NCI-H187 treated with DMSO at 0.1 percent for 48 hours (cell line): ENCODE results near the gene S100P.
A peak's percentile ranks its signal among the peaks of the same experiment; 100 is the strongest.
"Not testable (repeated sequence)": the region's sequence is repeated elsewhere in the genome, so short reads cannot be mapped to it uniquely, and the experiment has no call there.

Source experiments
- DNase-seq: peaks from one replicate; lab custom pipeline; 2025; lab: John Stamatoyannopoulos, UW

S100P gene

DNA sequence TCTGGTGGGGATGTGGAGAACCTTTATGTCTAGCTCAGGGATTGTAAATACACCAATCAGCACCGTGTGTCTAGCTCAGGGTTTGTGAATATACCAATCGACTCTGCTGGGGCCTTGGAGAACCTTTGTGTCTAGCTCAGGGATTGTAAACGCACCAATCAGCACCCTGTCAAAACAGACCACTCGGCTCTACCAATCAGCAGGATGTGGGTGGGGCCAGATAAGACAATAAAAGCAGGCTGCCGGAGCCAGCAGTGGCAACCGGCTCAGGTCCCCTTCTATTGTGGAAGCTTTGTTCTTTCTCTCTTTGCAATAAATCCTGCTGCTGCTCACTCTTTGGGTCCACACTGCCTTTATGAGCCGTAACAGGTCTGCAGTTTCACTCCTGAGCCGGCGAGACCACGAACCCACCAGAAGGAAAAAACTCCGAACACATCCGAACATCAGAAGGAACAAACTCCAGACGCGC lies 20.5 kb upstream of the S100P start:
- DNase-seq: not testable (repeated sequence)

DNA sequence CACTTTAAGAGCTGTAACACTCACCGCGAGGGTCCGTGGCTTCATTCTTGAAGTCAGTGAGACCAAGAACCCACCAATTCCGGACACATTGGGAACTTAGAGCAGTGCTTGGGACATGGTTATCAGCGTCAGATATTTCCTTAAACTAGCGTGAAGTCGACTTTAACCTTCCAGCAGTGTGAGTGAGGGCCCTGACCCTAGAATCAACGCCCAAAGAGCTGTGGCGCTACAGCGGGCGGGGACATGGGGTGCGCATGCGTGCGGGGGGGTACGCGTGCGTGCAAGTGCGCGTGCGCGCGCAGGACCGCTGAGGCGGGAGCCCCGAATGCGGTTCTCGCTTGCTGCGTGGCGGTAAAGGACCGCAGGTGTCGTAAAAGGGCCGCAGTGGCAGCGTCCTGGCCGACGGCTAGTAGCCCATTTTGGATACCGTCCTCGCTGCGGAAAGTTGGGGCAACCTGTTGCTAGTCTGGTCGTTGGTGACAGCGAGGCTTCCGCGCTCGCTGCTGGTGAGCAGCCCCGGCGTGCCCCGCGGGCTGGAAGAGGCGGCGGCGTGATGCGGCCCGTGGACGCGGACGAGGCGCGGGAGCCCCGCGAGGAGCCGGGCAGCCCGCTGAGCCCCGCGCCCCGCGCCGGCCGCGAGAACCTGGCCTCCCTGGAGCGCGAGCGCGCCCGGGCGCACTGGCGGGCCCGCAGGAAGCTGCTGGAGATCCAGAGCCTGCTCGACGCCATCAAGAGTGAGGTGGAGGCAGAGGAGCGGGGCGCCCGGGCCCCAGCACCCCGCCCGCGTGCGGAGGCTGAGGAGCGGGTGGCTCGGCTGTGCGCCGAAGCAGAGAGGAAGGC lies 19.8 kb upstream of the S100P start:
- DNase-seq: peak; percentile 82

DNA sequence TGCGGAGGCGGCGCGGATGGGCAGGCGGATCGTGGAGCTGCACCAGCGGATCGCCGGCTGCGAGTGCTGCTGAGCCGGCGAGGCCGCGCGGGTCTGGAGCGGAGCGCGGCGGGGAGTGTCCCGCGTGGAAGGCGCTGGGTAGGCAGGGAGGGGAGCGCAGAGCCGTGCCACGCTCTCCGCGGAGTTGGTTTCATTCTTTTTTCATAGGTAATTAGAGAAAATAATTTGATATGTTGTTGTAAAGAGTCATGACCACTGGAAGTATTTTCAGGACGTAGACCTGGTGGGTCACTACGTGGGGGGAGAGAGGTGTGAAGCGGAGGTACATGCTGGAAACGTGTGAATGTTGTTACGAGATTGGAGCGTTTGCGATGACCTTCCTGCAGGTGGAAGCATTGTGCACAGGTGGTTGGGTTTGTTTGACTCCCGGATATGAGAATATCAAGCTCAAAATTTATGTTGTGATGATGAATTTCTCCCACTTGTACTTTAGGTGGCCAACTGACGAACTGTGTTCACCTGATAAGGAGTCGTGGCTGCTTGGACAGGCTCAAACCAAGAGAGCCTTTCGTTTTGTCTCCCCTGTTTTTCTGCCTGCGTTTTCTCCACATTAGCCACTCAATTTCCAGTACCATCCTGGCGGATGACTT lies 19.1 kb upstream of the S100P start:
- peak; percentile 38 for DNase-seq

DNA sequence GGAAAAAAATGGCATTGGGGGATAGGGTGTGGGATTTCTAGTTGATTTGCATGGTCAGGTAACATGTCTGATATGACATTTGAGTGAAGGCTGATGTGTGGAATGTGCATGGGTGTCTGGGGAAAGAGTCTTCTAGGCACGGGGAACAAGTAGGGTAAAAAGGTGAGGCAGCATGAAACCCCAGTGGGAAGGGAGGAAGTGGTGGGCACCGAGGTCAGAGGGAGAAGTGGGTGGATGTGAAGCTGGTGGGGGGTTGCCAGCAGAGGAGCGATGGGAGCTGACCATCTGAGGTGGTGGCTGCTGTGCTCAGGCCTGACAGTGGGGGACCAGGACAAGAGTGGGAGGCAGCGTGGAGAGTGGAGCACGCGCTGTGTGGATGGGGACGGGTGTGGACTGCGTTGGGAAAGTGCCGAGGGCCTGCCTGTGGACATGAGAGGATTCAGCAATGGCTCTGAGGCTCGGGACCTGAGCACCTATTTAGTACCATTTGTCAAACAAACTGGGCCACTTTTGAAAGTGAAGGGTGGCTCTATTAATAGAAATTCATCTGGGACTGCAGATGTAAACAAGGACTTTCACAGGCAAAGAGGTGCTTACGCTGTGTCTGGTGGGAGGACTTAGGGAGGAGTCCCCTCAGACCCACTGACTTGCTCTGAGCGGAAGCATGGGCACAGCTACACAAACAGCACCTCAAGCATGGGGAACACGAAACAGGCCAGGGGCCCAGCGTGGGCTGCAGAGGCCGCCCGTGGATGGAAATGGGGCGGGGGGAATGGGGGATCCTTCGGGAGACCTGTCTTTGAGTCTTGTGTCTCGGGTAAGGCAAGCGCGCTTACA lies 16.7 kb upstream of the S100P start:
- no peak for DNase-seq

DNA sequence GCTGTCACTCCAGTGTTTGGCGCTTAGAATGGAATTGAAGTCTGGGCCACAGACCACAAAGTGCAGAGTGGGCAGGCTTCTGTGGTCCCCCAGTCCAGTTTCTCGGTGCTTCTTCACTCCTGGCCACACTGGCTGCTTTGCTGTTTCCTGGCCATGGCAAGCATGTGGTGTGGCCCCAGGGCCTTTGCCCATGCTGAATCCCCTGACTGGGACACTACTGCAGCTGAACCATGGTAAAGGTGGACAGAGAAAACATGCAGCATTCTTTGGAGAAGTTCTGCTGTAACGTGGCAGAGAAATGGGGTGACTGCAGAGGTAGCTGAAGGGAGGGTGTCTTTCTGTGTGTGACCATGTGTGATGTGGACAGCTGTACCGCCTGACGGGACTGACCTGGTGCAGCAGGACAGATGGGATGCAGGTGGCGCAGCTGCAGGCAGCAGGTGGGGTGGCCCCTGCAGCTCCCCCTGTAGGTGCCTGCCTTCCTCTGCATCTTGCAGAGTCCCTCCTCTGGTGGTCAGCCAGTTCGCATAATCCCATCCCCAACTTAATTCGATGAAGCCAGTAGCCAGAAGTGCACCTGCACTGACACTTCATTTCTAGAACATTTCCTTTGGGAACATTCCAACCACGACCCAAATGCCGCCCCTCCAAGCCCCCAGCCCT lies 13.2 kb upstream of the S100P start:
- DNase-seq: no peak

DNA sequence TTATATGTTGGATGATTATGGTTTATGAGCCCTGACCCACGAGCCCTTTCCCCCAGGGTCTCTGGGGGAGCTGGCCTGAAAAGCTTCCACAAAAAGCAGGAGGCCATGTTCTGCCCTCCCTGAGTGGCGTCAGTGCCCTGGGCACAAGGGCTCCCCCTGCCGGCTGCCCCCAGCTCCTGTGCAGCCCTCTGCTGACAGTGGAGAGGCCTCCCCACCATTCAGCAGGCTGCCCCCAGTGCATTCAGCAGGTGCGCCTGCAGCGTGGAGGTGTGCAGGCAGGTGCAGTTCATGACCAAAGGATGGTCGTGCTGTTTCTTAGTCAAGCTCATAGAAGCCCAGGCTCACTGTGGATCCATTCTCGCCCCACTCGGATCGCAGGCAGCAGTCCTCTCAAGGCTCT lies 12.5 kb upstream of the S100P start:
- no peak for DNase-seq

DNA sequence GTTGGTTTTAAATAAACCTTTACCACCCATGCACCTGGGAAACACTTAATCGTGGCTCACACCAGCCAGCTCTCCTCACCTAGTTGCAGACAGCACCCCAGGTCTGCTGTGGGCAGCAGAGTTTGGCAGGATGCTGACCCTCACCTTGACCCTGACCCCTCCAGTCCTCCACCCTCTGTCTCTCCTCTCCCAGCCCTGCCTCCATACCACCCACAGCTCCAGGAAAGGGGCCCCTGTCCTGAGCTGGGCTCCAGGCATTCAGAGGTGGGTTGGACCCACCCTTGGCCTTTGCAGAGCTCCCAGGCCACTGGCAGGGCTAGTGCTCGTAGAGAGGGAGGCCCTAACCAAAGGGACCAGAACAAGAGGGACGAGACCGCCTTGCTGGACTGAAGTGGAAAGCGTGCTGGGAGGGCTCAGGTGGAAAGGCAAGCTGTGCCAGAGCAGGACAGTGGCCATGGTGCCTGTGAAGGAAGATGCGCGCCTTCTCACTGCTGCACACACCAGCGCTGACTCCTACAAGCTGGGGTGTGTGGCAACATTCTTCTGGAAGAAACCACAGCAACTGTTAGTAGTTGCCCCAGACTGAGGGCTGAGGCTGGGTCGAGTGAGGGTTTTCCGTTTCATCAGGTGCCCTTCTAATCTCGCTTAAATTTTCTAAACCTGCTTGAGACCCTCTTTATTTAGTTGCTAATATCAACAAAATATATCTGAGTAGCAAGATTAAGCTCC lies 10.7 kb upstream of the S100P start:
- DNase-seq: no peak

DNA sequence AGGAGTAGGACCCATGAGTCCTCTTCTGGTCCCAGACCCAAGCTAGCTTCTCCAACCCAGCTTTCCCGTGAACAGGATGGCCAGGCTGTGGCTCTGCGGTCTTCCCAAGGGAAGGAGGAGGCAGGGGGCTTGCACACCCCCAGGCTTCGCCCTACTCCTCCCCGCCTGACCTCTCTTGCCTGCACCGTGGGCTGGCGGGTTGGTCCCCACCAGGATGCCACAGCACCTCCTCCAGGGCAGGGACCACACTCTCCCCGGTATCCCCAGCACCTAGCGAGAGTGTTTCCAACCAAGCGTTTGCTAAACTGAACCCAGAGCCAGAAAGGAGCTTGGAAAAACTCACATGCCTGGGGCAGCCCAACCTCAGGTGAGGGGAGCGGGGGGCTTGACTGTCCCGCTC lies 9.0 kb upstream of the S100P start:
- DNase-seq: no peak

DNA sequence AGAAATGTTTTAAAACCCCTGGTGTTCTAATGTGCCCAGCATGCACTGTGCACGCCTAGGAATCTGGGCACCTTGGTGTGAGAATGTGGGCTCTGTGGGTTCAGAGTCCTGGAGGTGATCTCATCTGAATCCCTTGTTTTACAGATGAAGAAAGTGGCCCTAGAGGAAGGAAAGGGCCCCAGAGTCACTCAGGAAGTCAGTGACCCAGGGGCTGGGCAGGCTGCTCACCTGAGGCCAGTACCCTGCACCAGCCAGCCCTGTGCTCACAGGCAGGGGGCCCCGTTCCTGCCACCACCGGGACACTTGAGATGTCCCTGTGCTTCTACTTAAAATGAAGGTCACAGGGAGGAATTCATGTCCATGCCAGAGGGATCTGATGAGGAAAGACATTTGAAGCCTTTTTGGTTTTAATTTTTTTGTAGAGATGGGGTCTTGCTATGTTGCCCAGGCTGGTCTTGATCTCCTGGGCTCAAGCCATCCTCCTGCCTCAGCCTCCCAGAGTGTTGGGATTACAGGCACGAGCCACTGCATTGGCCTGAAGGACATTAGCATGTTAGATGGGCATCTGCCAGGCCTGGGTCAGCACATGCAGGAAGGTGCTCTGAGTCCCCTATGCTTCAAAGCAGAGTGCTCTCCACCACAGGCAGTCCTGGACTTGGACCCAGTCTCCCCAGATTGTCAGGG lies 7.4 kb upstream of the S100P start:
- no peak for DNase-seq

DNA sequence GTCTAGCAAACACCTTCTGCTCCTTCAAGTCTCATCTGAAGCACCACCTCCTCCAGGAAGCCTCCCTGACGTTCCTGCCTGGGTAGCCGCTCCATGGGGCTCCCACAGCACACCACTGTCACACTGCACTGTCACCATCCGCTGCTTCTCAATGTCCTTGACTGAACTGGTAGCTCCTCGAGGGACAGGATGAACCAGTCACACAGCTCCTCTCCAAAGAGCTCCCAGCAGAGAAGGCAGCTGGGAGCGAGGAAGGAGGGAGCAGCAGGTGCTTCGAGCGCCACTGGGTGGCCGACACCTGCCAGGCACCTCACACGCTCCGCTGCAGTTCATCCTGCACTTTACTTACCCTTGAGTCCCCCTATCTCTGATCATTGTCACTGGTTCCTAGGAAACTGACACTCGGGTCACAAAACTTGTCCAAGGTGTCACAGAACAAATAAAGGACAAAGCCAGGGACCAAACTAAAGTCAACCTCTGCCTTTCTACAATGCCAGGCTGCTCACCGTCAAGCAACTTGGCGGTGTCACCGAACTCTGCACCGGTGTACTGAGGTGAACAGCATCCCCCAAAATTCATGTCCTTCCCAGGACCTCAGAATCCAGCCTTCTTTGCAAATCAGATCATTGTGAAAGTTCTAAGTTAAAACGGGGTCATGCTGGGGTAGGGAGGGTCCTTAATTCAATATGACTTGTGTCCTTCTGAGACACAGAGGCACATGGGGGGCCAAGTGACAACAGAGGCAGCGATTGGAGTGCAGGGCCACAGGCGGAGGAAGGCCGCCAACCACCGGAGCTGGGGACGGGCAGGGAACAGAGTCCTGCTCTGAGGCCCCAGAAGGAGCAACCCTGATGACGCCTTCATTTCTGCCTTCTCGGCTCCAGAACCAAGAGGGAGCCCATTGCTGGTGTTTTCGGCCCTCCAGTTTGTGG lies 5.5 kb upstream of the S100P start:
- no peak for DNase-seq

DNA sequence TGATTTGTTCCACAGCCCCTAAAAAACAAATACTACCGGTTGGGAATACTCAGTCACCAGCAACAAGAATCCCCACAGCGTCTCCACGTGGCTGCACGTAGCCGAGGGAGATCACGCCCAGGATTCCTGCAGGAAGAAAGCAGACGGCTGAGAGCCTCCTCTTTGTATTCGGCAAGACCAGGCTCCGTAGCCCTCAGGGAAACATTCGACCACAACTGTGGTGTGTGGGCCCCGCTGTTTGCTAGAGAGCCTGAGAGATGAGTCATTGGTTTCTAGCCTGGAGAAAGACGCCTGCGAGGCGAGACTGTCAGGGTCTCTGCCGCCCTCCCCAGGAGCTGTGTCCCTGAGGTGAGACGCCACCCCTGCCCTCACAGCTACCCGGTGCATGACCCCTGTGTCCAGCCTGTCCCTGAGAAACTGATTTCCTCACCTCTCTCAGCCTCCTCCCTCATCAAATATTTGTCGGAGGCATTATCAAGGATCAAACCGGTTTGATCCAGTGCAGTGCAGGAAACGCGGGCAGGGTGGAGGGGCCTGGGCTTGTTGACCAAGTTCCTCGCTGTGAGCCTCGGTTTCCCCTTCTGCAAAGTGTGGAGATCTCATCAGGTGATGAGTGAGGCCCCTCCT lies 4.7 kb upstream of the S100P start:
- no peak for DNase-seq

DNA sequence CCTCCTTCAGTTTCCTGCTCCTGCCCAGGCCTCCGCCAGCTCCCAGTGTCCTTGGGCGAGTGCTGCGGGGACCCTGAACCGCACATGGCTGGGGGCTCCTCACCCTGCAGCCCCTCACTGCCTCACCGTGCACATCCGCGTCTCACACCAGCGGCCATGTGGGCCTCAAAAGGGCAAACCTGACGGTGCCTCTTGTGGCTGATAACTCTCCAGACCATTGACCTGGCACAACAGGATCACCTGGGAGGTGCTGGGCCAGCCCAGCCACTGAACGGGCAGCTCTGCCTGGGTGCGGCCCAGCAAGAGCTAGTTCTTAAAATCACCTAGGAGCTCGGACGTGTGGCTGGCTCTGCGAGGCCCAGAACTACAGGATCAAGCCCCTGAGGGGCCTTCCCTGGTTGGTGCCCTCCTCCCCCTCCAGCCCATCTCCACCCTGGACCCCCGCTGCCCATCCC lies 4.1 kb upstream of the S100P start:
- DNase-seq: no peak

DNA sequence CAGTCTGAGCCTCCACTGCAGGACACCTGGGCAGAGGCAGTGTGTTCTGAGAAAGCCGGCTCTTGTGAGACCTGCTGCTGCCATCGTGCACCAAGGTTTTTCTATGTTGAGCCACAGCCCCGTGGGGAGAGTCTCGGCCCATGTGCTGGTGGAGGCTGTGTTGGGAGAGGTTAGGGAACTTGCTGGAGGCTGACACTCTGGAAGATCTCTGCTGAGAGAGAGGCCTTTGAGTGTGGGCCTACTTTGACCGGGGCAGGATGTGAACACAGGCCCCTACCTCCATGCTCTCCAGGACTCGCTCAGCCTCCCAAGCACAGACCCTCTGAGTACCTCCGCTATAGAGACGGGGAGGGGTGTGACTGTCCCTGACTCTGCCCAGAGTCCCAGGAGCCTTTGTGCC lies 1.3 kb upstream of the S100P start:
- DNase-seq: no peak

DNA sequence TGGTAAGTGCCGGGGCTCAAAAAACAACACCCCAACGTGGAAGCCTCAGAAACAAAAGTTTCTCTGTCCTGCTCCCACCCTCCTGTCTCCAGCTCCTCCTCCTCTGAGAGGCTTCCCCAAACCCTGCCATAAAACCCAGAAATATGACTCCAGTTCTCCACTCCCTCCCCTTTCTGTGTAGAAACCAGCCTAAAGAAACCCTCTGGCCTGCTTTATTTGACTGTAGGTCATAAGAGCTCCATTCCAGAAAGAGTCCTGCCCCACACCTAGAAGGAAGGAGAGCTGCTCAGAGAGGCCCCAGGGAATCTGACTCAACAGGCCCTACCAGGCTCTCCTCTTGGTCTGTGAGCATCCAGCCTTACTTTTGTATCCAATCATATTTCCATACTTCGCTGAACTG lies 872 bp upstream of the S100P start:
- no peak for DNase-seq

DNA sequence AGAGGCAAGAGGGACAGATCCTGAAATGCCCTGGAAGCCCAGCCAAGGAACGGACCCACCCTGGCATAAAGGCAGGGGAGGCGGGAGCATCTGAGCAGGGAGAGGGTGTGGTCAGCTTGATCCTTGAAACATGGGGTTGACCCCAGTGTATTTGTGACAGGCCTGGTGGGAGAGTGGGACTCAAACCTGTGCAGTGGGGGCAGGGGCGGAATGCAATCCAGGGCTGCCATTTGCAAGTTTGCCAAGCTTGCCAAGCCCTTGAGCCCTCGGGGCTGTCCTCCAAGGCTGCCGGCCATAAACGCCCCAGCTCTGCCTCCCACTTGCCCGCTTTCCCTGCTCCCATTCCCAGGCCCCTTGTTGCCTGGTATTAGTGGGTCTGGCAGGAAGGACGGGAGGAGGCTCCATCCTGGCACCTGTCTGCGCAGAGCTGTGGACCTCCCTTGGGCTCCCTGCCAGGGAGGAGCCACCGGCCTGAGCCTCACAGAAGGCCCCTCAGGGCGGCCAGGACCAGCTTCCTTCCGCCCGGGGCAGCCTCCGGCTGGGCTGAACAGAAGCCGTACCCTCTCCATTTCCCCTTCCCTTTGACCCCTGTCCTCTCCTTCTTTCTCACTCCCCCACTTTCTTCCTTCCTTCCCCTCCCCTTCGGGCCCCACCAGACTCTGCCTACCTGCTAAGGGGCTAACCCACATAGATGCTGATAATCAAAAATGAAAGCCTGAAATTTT lies 661 bp downstream of the S100P start:
- DNase-seq: no peak

DNA sequence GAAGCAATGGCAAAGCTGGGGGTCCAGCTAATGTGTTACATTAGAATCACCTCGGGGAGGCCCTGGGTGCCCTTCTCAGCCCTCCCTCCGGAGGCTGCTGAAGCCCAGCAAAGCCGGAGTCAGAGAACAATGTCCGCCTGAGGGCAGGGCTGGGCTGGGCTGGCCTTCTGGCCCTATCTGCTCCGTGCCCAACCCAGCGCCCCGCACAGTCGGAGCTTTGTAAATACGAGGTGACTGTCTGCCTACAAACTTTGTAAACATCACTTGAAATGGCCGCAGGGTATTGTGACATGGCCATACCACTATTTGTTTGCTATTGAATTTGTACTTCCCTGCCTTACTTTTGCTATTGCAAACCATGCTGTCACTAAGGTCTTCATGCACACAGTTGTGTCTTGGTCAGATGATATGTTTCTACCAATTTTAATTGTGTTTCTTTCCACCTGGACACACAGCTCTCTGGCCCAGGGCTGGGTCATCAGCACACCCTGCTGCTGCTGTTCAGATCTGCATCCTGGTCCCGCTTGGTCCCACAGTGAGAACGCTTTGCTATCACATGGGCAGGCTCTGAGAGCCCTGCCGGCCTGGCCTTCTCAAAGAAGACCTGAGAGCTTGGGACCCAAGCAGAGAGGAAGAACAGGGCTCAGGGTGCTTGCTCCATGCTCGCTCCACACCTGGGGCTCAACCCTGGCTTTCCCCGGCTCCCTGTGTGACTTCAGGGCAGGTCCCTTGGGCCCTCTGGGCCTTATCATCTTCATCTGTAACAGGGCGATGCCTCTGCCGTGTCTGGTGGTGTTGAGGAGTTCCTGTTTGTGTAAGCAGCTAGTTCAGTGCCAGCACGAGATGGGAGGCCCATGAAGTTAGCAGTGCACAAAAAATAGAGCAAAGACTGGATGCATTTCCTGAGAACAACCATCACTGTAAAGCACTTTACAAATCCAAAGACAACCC lies 2.3 kb downstream of the S100P start:
- no peak for DNase-seq

DNA sequence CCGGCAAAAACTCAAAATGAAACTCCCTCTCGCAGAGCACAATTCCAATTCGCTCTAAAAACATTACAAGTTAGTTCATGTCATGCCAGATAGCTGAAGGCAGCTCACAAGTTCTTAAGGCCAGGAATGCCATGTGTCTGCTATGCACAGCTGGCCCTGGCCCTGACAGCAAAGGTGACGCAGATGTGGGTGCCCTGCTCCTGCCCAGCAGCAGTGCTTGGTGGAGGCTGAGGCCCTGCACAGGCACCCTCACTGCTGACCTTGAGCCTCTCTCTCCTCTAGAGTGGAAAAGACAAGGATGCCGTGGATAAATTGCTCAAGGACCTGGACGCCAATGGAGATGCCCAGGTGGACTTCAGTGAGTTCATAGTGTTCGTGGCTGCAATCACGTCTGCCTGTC lies 2.9 kb downstream of the S100P start:
- DNase-seq: no peak
